PFSK-1 (cell line): ENCODE data around the gene RBL2.

Source experiments
- FOXP2 ChIP-seq: optimal IDR thresholded peaks from 2 replicates; pipeline ENCODE3; 2011; ENCODE audit warnings: borderline replicate concordance, control low read depth, inconsistent platforms; ENCODE audit not compliant: insufficient read depth; ENCODE audit errors: extremely low read length, extremely low read depth
- POLR2AphosphoS5 ChIP-seq: IDR thresholded peaks from 2 replicates; pipeline ENCODE4 v1.6.1; 2012; ENCODE audit warnings: low read depth, mild to moderate bottlenecking, control low read depth, low read length, moderate library complexity
- REST ChIP-seq, 2 experiments: IDR thresholded peaks; 2 replicates each; pipeline versions ENCODE4 v1.6.1 to v1.8.0; 2011 to 2012; ENCODE audit warnings: low read depth in 2 of 2, low read length in 2 of 2, control low read depth in 1 of 2, inconsistent platforms in 1 of 2, mild to moderate bottlenecking in 1 of 2, moderate library complexity in 1 of 2; ENCODE audit not compliant: insufficient read depth in 1 of 2
- SIN3A ChIP-seq: IDR thresholded peaks from 2 replicates; pipeline ENCODE4 v1.6.1; 2012; ENCODE audit warnings: mild to moderate bottlenecking, low read length, moderate library complexity, borderline replicate concordance; ENCODE audit not compliant: insufficient read depth

- TF ChIP-seq POLR2AphosphoS5 = no peak
- no peak for TF ChIP-seq FOXP2
- no peak for TF ChIP-seq REST (IDR thresholded peaks at IDR 0.05; ENCODE audit: insufficient read depth in 1 of 2, low read depth in 2 of 2, low read length in 2 of 2)
- TF ChIP-seq SIN3A = no peak
Observed at GRCh38 chr16:53478965-53479364, 44.7 kb downstream of the RBL2 start.
